HG03095 (cell line): ENCODE data around the gene RBBP8.
"Not testable (repeated sequence)": the region's sequence is repeated elsewhere in the genome, so short reads cannot be mapped to it uniquely, and the experiment has no call there.

ENCODE experiments used
- ATAC-seq: cut with Tn5 transposase; IDR thresholded peaks from one replicate; pipeline ENCODE4 v1.9.1; 2021; ENCODE audit warnings: moderate library complexity; ENCODE audit not compliant: unreplicated experiment

Gene RBBP8

GRCh38 chr18:22933206-22933965 is at the start of gene RBBP8:
Gene RBBP8, plus strand, starts transcription at chr18:22933328. Its CDS starts 3,524 bp downstream, at chr18:22936852.
- ATAC-seq = peak; percentile 73

DNA sequence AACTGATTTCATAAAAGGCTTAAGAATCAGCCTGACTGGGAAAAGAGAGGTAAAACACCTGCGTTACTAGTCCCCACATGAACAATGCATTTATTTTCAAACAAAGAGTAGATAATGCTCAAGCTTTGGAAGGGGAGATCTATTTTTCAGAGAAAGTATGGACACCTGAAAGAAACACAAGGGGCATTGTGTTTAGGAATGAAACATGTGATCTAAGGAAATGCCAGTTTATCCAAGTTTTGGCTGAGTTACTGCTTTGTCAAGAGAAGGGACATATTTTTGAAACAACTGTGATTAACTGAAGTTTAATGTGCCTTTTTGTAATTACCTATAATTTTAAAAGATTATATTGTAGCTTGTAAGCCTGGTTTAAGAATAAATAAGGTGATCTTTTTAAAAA is 49.3 kb upstream of the RBBP8 start:
- no peak for ATAC-seq

GRCh38 chr18:22885694-22886093 is 47.4 kb upstream of the RBBP8 start:
- ATAC-seq = not testable (repeated sequence)

DNA sequence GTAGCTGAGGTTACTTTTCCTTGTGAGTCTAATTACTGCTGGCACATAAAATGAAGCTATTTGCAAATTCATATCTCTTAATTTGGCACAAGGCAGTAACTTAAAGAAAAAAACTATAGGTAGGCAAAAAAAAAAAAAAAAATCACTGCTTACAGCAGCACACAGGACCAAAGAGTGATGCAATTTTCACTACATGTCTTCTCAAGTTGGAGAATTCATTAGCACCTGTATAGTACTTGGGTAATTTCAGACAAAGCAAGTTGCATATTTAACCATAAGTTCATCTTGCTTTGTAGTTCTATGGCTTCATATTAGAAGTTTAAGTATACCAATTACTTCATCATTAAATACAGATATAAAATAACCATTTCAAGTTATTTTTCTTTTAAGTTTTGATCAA is 33.7 kb upstream of the RBBP8 start:
- ATAC-seq = no peak

GRCh38 chr18:22900558-22901238 is 32.4 kb upstream of the RBBP8 start:
- no peak for ATAC-seq

DNA sequence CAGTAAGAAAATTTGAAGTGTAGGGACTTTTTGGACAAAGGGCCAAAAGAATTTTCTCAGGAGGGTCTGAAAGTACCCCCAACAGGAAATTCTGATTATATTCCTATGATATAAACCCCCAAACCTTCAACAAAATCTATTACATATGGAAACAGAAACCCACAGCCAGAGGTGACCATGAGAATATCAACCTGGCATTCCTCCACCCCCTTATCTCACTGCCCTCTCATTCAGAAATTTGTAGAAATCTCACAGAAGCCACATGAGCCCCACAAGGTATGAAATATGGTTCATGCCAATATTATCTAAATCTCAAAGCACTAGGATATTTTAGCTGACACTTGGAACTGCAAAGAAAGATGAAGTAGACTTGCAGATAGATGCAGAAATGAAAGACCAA is 31.0 kb upstream of the RBBP8 start:
- ATAC-seq = no peak

- ATAC-seq = not testable (repeated sequence)
Measured at GRCh38 chr18:22903248-22903647, 29.9 kb upstream of the RBBP8 start.

DNA sequence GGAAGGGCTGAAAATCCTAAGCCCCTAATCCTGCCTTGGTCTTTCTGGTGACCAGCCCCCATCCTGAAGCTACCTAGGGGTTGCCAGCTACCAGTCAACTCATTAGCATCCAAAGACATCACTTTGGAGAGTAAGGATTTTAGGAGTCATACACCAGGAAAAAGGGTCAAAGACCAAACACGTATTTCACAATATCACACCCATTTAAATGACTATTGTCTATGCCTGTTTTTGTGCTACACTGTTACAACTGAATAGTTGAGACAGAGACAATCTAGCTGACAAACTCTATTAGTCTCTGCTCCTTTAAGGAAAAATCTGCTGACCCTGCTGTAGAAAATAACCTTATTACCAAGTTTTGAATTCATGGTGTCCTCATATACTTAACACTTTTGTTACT is 21.0 kb upstream of the RBBP8 start:
- no peak for ATAC-seq

- ATAC-seq = no peak
Measured at GRCh38 chr18:22912835-22913234, 20.3 kb upstream of the RBBP8 start.

DNA sequence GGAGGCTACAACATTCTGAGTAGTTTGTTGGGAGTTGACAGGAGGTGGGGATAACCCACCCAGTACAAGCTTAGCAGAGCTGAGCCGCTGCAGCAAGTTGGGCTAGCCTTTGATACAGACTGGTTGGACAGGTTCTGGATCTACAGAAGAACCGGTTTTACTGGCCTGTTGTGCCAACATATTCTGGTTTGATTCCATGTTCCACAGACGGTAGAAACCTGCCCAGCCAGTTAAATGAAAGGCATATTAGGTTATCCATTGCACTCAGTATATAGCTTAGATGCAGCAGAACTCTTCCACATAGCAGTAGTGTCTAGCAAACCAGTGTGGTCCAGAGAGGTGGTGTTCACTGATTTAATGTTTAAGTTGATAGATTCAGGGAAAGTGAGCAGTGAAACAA is 19.3 kb upstream of the RBBP8 start:
- no peak for ATAC-seq

DNA sequence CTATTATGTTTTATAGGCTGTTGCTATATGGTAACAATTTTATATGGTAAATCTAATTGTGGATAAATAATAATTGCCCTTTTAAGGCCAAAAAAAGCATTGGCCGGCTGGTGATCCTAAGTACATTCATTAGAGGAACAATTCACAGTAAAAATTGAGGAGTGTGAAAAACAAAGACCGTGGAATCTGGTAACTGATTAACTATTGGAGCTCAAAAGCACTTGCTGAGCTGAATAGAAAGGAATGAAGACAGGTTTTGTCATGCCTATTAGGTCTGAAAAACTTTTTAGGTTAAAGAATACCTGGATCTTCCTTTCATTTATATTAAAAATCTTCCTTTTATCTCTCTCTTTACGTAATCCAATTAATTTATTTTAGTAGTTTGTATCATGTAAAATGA is 18.5 kb upstream of the RBBP8 start:
- no peak for ATAC-seq

- ATAC-seq = no peak
Measured at GRCh38 chr18:22915337-22915736, 17.8 kb upstream of the RBBP8 start.

GRCh38 chr18:22921772-22922171 is 11.4 kb upstream of the RBBP8 start:
- no peak for ATAC-seq

DNA sequence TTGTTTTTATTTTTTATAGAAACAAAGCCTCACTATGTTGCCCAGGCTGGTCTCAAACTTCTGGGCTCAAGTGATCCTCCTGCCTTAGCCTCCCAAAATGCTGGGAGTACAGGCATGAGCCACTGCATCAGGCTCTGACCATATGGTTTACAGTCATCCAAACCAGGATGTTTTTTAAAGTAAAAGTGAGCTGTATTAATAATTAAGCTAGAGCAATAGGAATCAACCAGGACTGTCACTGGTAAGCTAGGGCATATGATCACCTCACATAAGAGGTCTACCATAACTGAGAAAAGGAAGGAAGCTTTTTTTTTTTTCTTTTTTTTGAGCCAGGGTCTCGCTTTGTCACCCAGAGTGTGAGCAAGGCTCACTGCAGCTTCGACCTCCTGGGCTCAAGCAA is 8.5 kb upstream of the RBBP8 start:
- ATAC-seq = no peak

DNA sequence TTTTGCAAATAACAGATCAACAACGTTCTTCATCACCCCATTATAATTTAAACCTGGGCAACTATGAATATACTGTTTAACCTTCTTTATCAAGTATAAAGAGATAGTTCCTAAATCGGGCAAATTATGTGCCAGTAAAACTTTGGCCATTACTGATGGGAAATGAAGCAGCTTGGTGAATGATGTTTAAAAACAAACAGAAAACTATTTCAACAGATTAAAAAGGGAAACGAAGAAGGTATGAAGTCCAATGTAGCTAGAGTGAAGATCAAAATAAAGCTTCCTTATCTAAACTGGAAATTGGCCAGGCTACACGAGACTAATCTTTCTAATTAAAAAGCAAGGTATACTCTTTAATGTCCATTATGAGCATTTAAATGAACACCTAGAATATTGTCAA is 6.7 kb upstream of the RBBP8 start:
- ATAC-seq = no peak

DNA sequence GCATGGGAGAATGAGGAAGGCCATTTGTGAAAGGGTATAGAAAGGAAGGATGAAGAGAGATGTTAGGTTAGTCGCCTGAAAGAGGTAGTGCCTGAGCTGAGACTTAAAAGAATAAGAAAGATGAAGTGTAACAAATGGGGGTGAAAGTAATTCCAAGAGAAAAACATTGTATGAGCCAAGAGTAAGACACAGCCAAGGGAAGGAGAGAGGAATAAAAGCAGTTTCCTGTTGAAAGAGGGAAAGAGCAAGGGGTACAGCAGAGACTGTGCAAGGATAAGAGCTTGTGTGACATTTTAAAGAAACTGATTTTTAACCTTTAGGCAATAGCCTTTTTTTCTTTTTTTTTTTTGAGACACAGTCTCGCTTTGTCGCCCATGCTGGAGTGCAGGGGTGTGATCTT is 4.8 kb upstream of the RBBP8 start:
- ATAC-seq = no peak

DNA sequence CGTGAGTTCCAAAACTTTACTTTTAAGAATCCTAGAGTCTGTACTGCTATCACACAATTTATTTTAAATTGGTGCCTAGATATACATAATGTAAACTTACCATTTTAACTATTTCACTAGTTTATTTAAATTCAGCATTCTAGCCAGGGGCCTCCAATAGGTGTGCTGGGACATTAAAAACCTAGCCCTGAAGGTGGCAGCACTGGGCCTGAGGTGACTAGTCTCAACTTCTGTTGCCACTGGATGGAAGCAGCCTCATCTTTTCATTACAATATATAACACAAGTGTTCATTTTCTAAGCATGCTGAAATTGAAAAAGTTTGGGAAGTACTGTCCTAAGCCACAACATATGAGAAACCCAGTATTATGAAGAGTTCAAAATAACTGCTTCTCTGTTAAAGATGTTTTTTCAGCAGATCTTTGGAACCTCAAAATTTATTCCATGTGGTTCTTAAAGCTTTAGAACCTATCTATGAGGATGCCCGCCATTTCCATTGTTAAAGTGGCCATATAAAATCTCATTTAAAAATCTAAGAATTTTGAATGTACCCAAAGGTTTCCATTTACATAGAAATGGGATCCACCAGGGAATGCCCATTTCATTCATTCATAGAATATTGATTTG is 2.9 kb upstream of the RBBP8 start:
- peak; percentile 39 for ATAC-seq

GRCh38 chr18:22932885-22933205 is 283 bp upstream of the RBBP8 start:
- peak; percentile 20 for ATAC-seq

DNA sequence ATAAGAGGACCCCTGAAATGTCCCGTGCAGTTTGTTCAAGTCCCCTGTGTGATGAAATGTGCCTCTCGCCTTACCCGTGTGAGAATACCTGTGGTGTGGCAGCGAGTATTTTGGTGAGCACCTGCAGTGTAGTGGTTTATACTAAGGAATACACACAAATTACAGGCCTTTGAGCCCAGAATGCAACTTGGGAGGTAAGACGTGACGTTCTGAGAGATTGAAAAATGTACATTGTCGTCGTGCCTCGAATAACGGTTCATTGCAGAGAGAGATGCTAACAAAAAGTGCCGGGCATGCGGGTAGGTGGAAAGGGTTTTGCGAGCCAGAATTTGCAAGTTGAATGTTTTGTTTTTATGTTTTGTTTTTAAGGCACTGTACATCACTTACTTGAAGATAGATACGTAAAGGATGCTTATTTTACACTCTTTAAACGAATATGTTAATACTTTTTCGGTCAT is 867 bp downstream of the RBBP8 start:
- ATAC-seq = peak; percentile 13

DNA sequence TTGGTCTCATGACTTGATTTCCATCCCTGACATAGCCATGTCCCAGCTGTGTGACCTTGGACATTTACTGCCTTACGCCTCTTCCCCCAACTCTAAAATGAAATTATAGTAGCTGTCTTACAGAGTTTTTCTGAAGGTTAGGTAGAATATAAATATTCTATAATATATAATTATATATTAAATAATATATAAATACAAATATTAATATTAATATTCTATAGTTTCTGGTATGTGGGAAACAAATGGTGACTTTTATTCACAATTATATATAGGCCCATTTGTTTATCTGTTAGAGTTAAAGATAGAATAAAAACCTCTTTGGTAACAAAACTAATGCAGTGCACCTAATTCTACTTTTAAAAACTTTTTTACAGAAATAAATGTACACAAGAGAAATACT is 1.7 kb downstream of the RBBP8 start:
- no peak for ATAC-seq

DNA sequence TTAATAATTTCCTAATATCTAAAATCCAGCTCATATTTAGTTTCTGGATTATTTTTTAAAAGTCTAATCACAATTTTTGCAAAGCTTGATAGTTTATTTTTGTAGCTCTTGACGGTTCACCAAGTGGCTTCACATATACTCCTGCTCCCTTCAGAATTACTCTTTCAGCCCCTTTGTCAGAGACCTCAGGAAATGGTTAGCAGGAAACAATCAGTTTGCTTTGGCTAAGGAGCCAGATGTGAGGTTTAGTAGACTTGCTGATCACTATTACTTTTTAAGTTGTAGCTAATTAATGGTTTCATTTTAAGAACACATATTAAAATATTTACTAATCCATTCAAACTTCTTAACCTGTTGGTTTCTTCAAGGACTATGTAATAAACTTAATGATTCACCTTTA is 2.3 kb downstream of the RBBP8 start:
- ATAC-seq = no peak

GRCh38 chr18:22936515-22936914 is 3.4 kb downstream of the RBBP8 start:
- ATAC-seq = no peak
